Fibroblast of mammary gland (primary cell): ENCODE measurements around the gene SCUBE1.
"Not testable (repeated sequence)": the region's sequence is repeated elsewhere in the genome, so short reads cannot be mapped to it uniquely, and the experiment has no call there.

Experiments used
- DNase-seq: peaks from one replicate; pipeline ENCODE4 v3.0.0-alpha.2; 2010; ENCODE audit warnings: low read depth
- H3K4me3 ChIP-seq: 2 replicates; pipeline ENCODE4 v1.5.1; 2011; ENCODE audit warnings: low read depth, mild to moderate bottlenecking, low read length, moderate library complexity; ENCODE audit not compliant: control insufficient read depth
- CTCF ChIP-seq: conservative IDR thresholded peaks from 2 replicates; pipeline ENCODE4 v1.5.1; 2011; ENCODE audit warnings: low read depth, low read length, inconsistent platforms; ENCODE audit not compliant: control insufficient read depth, insufficient read depth

SCUBE1 gene

GRCh38 chr22:43289531-43289963 lies 53.6 kb downstream of the SCUBE1 start:
- DNase-seq: no peak
- no peak for TF ChIP-seq CTCF
- no peak overlapping the region for H3K4me3 ChIP-seq

DNA sequence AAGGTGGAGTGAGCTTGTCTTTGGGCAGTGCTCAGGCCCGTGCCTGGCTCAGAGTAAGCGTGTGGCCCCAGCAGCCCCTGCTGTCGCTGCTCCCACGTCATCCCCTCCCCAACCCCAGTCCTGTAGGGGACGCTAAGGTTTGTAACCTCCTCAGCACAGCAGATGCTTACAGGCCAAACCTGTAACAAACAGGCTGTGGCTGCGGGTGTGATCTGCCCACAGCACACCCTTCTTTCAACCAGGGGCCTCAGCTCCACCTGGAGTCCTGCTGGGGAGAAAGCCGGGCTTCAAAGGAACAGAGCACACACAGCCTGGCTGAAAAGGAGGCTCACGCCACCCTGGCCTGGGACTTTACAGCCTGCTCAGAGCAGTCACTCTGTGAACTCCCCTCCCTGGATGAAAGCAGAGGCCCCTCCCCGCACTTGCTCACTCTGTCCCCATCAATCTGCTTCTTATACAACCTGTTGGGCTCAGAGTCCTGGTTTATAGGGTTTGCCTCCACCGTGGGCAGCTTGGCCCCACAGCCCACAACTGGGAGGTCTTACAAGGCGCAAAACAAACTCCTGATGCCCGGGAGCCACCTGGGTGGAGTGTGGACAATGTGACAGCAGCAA lies 54.3 kb downstream of the SCUBE1 start:
- H3K4me3 ChIP-seq: no peak overlapping the region
- no peak for DNase-seq
- TF ChIP-seq CTCF: no peak

DNA sequence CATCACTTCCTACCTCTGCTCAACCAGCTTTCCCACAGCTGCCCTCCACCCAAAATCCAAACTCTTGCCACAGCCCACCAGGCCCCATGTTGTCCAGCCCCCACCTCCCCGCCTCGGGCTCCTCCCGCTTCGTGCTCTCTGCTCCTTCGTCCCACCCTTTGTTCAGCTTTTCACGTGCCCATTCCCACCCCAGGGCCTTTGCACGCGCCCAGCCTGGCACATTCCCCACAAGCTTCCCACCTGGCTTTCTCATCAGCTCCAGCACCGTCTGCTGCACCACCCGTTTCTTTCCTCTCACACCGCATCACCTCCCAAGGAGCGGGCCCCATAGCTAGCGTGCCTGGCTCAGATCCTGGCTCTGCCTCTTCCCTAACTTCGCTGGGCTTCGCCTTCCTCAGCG lies 54.8 kb downstream of the SCUBE1 start:
- DNase-seq: no peak
- no peak for TF ChIP-seq CTCF

DNA sequence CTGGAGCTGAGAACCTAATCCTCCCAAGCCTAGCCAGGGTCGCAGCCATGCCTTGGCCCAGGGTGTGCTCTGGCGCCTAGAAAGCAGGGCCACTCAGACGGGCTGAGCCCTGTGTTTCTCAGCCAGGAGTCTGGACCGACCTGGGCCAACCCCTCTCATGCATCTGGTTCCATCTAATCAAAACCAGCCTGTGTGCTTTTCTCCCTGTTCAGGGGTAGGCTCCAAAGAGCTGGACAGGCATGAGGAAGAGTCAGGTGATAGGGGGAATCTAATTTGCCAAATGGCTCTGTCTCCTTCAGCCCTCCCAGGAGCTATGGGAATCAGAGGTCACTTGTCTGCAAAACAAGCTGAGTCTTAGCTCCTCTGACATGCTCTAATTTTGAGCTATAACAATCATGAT lies 55.7 kb downstream of the SCUBE1 start:
- no peak for DNase-seq
- no peak overlapping the region for H3K4me3 ChIP-seq
- no peak for TF ChIP-seq CTCF

More for the DNA sequence above, 54.8 kb downstream of the SCUBE1 start:
- no peak overlapping the region for H3K4me3 ChIP-seq

GRCh38 chr22:43281394-43281793 lies 61.8 kb downstream of the SCUBE1 start:
- no peak overlapping the region for H3K4me3 ChIP-seq
- no peak for DNase-seq
- no peak for TF ChIP-seq CTCF

DNA sequence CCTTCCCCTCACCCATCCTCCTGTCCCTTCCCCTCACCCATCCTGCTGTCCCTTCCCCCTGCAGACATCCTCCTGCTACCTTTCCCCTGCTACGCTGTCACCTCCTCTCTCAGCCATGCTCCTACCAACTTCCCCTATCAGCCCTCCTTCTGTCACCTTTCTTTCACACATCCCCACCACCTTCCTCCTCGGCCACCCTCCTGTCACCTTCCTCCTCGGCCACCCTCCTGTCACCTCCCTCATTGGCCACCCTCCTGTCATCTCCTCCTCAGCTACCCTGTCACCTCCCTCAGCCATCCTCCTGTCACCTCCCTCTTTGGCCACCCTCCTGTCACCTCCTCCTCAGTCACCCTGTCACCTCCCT lies 62.7 kb downstream of the SCUBE1 start:
- H3K4me3 ChIP-seq, DNase-seq: not testable (repeated sequence)

DNA sequence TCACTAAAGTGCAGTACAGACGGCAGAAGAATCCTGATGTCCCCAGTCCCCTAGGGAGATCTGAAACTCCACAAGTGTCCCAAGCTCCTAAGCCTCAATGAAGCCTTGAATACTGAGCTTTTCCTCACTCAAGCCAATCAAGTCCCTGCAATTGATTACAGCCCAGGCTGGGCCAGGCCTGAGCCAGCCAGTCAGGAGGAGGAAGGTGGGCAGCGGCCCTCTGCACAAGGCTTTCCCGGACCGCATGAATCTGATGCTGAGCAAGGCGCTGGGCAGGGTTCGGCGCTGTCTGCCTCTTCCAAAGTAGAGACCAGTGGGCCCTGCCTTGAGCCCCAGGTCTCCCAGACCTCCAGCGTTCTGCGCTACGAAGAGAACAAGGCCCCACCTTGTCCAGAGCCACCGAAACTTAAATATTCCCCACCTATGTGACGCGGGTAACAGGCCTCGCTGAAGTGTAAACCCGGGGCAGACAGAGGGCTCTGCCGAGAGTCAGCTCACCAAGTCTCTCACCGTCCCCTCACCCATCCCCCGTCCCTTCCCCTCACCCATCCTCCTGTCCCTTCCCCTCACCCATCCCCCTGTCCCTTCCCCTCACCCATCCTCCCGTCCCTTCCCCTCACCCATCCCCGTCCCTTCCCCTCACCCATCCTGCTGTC lies 63.2 kb downstream of the SCUBE1 start:
- TF ChIP-seq CTCF: no peak
- DNase-seq: no peak
- no peak overlapping the region for H3K4me3 ChIP-seq
